ENCODE measurements around the gene PPM1B.
"Not testable (repeated sequence)": the region's sequence is repeated elsewhere in the genome, so short reads cannot be mapped to it uniquely, and the experiment has no call there.

Gene PPM1B

GRCh38 chr2:44168681-44169154 lies at the start of gene PPM1B:
Gene PPM1B, plus strand, starts transcription at chr2:44168875. Its CDS starts 32,325 bp downstream, at chr2:44201200.
- no peak for DNase-seq

DNA sequence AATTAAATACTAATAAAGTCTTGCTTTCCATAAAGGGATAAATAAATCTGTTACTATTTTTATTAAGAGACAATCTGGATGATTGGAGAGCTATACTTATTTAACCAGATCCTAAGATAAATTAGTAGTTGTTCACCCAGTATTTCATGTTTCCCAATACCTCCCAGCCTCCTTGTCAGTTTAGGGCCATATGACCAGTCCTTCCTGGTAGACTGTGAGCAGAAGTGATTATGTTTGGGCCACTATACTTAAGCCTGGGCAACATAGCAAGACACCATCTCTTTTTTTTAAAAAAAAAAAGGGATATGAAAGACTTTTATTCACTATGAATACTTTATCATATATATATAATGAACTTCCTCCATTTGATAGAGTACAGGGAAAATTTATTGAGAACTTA lies 48.8 kb upstream of the PPM1B start:
- DNase-seq, result no peak

DNA sequence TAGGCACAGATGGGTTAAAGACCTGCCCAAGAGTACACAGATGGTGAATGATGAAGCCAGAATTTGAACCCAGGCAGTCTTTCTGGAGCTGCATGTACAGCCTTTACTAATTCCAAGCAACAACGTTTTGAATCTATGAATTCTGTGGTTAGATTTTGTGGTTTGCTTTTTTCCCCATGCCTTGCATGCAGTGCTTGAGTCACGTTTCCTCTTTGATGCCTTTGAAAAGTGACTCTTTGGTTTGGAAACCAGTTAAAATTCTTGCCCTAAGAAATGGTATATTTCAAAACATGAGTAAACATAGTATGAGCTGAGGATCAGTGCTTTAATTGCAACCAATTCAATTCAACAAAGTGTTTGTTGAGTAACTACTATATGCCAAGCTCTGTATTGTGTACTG lies 48.2 kb upstream of the PPM1B start:
- DNase-seq, result no peak

DNA sequence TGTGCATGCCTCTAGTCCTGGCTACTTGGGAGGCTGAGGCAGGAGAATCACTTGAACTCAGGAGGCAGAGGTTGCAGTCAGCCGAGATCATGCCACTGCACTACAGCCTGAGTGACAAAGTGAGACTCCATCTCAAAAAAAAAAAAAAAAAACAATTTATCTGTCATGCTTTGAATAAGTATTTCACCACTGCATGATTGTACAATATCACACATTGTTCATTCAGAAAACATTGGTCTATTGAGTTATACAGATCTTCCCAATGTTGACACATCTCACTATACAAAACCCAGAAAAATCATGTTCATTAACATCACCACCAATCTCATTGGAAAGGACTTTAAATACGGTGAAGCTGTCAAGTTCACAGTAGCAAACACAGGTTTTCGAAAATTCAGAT lies 46.8 kb upstream of the PPM1B start:
- DNase-seq, result no peak

GRCh38 chr2:44124500-44124899 lies 44.2 kb upstream of the PPM1B start:
- DNase-seq, result no peak

GRCh38 chr2:44126106-44126797 lies 42.4 kb upstream of the PPM1B start:
- no peak for DNase-seq

DNA sequence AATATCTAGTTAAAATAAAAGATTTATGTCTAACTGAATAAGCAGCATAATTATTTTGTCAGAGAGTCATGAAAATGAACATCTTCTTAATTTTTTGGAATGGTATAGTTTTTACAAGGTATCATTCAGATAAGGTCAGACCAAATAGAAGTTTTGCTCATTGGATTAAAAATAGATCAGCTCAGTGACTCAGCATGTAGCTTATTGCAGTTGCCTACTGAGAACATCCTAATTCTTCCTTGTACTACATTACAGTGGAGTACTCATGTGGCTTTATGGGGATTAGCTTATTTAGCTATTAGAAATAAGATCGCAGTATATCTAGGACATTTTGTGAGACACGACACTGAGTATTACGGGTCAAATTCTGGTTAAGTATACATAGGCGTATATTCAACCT lies 38.2 kb upstream of the PPM1B start:
- DNase-seq, result no peak

DNA sequence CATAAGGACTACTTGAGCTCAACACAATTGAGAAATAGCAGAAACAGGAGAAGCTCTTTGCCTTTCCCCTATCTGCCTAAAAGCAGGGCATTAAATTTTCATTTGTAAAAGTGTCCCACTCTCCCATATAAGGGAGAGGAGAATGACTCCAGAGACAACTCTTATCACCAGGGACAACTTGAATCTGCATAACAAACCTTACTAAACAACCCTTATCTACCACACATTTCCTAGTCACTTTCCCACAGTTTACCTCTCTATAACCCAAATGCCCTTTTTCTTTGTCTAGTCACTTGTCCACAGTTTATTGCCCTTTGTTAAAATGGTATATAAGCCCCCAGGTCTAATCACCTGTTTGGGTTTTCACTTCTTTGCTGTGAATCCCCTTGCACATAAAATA lies 37.5 kb upstream of the PPM1B start:
- no peak for DNase-seq

- DNase-seq, result not testable (repeated sequence)
Measured at GRCh38 chr2:44133602-44134001, 35.1 kb upstream of the PPM1B start.

GRCh38 chr2:44134848-44135247 lies 33.8 kb upstream of the PPM1B start:
- no peak for DNase-seq

DNA sequence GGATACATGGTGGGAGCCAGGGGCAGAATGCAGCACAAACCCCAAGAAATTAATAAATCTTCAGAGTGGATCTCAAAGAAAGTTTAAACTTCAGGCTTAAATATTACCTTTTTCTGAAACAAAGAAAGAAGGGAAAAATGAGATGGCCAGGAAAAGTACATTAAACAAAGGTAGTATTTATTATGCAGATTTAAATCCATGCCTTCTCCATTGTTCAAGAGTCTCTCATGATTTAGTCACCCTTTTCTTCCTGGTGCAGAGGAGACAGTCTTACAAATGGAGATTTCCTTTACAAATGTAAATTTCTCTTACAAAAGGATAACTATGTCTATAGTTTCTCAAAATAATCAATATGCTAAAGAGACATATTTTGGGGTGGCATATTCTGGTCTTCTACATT lies 33.4 kb upstream of the PPM1B start:
- DNase-seq, result no peak

DNA sequence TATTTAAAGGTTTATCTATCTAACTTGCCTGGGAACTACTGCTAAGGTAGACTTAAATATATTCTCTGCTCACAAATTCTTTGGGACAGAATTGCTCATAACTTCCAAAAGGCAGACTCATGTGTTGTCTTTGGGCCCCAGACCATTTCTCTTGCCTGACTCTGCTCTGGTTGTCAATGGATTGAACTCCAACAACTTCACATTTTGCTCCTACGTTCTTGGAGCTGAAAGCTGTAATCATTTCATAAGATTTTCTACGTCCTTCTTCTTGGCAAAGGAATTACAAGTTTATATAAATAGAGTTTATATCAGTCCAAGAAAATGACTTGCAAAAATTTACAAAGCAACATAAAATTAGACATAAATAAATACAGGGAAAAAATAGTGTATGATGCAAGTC lies 32.9 kb upstream of the PPM1B start:
- DNase-seq, result no peak

- no peak for DNase-seq
Measured at GRCh38 chr2:44136252-44136651, 32.4 kb upstream of the PPM1B start.

DNA sequence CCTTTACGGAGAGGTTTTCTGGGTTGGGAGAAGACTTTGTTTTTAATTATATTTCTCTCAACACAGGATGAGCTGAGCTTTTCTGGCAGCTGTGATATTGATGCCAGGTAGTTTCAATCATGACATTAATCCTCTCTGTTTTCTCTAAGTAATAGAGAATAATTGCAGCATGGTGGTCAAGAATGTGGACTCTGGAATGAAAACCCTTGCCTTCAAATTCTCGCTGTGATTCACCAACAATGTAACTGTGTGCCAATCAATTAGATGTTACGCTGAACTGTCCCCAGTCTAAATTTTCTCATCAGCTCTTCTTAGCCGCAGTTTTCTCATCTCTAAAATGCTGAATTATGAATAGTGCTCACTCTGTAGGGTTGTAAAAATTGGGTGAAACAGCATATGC lies 31.6 kb upstream of the PPM1B start:
- no peak for DNase-seq

GRCh38 chr2:44137872-44138551 lies 30.7 kb upstream of the PPM1B start:
- DNase-seq, result no peak

- DNase-seq, result no peak
Measured at GRCh38 chr2:44139741-44140140, 28.9 kb upstream of the PPM1B start.

DNA sequence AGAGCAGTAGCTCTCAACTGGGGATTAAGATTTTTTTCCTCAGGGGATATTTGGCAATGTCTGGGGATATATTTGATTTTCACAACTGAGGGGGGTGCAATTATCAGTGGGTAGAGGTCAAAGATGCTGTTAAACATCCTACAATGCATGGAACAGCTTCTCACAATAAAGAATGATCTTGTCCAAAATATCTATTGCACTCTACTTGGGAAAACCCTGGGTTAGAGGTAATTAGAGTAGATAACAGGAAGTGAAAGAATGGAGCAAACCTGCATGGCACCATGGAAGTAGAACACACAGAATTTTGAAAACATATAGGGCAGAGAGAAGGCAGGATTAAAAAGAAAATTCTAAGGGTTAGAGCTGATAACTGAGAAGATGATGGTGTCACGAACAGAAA lies 26.4 kb upstream of the PPM1B start:
- DNase-seq, result no peak

DNA sequence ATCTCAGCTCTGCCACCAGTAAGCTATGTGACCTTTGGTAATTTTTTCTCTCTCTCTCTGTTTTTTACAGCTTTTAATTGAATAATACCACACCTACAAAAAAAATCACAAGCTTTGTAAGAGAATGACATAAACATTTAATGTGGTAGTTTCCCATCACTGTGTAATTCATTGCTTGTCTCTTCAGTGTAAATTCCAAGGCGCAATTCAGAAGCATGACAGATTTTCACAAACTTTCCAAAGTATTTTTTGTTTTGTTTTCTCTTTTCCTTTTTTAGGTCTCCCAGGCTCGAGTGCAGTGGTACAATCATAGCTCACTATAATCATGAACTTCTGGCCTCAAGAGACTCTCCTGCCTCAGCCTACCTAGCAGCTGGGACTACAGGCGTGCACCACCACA lies 25.0 kb upstream of the PPM1B start:
- DNase-seq, result no peak

DNA sequence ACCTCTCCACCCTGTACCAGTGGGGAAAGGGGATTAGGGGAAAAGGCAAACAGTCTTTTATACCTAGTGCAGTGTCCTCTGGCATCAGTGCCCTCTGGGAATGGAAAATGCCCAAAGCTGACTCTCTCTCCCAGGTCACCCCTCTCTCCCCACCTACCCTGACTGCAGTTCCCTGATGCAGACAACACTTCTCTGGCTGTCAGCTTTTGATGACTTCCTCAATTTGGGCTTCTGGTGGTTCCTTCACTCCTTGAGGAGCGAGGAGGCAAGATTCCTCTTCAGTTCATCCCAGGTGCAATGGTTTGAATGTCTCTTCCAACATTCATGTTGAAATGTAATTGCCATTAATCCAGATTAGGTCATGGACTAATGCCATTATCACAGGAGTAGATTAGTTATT lies 19.7 kb upstream of the PPM1B start:
- DNase-seq, result no peak

DNA sequence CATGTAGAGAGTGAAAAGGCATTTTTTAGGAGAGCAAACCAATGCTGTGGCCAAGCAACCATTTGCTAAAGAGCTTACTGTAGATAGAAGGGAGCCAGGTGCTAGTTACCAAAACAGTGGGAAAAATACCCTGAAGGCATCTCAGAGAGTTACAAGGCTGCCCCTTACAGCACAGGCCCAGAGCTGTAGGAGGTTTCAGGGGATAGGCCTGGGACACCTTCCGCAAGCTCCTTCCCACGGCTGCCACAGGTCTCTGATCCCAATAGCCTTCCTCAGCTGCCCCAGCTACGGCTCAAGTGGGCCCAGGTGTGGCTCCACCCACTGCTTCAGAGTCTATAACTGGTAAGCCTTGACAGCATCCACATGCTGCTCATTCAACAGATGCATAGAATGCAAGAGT lies 18.2 kb upstream of the PPM1B start:
- DNase-seq, result no peak

GRCh38 chr2:44152865-44153669 lies 15.6 kb upstream of the PPM1B start:
- no peak for DNase-seq

GRCh38 chr2:44155666-44156446 lies 12.8 kb upstream of the PPM1B start:
- DNase-seq, result no peak

GRCh38 chr2:44163777-44164176 lies 4.9 kb upstream of the PPM1B start:
- DNase-seq, result no peak
